ENCODE measurements around the gene NOX4.
"Not testable (repeated sequence)": the region's sequence is repeated elsewhere in the genome, so short reads cannot be mapped to it uniquely, and the experiment has no call there.

NOX4 gene

GRCh38 chr11:89379976-89380771 lies 111.0 kb downstream of the NOX4 start:
- not testable (repeated sequence) for DNase-seq (ENCODE audit: low spot score)

- not testable (repeated sequence) for DNase-seq (ENCODE audit: low spot score)
These were observed 112.2 kb downstream of the NOX4 start for GRCh38 chr11:89378986-89379385.

DNA sequence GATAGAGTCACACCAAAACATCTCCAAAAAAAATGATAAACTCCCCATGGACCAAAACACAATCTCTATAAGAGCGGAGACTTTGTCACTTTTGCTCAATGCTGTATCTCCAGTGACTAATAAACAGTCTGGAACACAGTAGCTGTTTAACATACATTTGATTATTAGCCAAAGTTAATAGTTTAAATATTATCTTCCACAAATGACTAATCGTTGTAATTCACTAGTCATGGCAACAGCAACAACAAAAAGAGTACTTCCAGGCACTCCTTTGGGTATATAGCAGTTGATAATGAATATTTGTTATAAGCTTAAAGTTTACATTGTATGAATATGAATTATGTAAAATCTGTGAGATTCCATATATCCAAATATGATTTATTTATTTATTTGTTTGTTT lies 121.8 kb downstream of the NOX4 start:
- not testable (repeated sequence) for DNase-seq (ENCODE audit: low spot score)

- not testable (repeated sequence) for DNase-seq (ENCODE audit: low spot score)
These were observed 126.3 kb downstream of the NOX4 start for GRCh38 chr11:89364856-89365255.

DNA sequence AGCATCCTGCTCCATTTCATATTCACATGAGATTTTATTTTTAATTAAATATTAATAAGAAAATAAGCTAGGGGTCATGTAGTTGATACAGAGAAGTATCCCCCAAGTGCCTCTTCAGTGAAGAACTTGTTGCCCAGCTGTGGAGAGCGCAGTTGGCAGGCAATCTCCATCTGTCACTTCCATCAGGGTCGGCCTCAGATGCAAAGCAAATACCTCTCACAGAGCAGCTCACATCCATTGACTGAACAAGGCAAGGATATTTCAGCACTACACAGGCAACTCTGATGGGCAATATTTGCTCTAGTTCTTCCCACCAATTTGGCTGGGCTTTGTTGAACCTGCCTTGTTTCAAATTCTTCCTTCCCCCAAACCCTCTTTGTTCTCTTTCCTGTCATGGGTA lies 129.4 kb downstream of the NOX4 start:
- DNase-seq (ENCODE audit: low spot score), result no peak

DNA sequence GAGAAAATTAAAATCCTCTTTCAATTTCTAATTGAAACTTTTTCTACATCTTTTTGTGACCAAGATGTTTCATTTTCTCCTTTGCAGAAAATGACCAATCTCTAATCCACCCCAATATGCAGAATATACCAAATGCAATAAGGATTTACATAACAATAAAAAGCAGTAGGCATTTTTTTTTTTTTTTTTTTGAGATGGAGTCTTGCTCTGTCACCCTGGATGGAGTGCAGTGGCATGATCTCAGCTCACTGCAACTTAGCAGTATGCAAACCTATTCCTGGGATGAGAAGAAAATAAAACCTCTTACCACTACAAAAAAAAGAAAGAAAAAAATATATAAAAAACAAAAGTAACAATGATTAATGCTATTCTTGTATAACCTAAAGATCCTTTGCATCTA lies 132.0 kb downstream of the NOX4 start:
- not testable (repeated sequence) for DNase-seq (ENCODE audit: low spot score)

DNA sequence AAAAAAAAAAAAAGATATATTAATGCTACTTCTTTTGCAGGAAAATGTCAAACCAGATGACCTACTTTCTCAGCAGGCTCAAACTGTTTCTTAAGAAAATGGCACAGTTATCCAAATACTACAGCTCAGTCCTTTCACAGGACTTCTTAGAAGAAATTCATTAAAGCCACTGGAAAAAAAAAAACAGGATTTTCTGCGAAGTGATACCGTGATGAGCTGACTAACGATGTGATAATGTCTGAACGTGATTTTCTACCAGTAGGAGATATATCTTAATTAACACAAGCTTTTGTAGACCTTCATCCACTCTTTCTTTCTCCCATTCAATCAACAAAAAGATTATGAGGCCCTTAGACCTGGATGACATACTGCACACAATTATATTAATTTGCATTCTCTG lies 132.4 kb downstream of the NOX4 start:
- no peak for DNase-seq (ENCODE audit: low spot score)

DNA sequence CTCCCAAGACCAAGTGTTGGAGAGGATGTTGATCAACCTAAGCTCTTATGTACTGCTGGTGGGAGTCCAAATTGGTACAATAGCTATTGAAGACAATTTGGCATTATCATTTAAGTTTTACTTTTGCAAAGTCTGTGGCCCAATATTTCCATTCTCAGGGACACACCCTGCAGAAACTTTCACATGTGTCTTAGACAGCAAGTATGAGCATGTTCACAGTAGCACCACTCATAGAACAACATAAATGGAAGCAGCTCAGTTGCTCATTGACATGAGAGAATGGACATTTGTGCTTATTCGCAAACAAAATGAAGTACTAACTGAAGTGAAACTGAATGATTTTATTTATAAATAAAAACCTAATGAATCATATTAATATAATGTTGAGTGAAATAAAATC lies 135.5 kb downstream of the NOX4 start:
- DNase-seq (ENCODE audit: low spot score), result no peak

DNA sequence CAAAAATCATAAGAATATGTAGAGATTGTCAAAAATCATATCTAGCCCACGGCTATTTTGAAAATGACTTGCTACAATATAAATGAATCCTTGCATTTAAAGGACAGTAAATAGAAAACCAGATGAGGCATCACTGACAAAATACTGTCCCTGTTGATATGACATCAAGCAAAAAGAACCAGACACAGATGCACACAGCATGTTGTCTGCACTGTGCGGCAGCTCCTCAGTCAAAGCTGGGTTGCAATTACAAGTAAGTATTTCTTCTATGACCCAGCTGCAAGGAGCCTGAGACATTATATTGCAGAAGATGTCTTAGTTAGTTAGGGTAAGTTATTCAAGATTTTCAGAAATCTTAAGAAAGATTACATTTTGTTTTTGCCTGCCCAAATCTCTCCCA lies 136.7 kb downstream of the NOX4 start:
- not testable (repeated sequence) for DNase-seq (ENCODE audit: low spot score)

- DNase-seq (ENCODE audit: low spot score), result no peak
These were observed 144.1 kb downstream of the NOX4 start for GRCh38 chr11:89347071-89347470.

GRCh38 chr11:89346601-89347000 lies 144.6 kb downstream of the NOX4 start:
- no peak for DNase-seq (ENCODE audit: low spot score)

GRCh38 chr11:89342880-89343572 lies 148.1 kb downstream of the NOX4 start:
- DNase-seq (ENCODE audit: low spot score), result not testable (repeated sequence)

- DNase-seq (ENCODE audit: low spot score), result not testable (repeated sequence)
These were observed 150.7 kb downstream of the NOX4 start for GRCh38 chr11:89340450-89340849.

- DNase-seq (ENCODE audit: low spot score), result not testable (repeated sequence)
These were observed 153.1 kb downstream of the NOX4 start for GRCh38 chr11:89338073-89338472.

GRCh38 chr11:89337100-89337650 lies 154.0 kb downstream of the NOX4 start:
- DNase-seq (ENCODE audit: low spot score), result not testable (repeated sequence)

- peak; percentile 47 for DNase-seq (ENCODE audit: low spot score)
These were observed 157.5 kb downstream of the NOX4 start for GRCh38 chr11:89333704-89334103.

GRCh38 chr11:89331940-89332339 lies 159.2 kb downstream of the NOX4 start:
- DNase-seq (ENCODE audit: low spot score), result not testable (repeated sequence)

DNA sequence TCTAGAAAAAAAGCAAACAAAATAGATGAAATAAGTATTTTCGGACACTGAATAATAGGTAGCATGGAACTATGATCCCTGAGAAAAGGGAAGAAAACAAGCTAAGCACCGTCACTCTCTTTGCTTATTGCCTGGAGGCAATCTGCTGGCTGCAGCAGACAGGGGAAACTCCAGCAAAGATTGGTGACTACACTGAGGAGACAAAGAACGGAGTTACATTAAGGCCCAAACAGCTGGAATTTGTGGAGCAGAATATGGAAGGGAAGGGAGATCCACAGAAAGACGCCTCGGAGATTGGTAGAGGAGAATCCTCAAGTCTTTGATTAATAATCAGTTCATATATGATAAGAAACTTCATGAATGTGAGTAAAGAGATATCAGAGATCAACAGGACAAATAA lies 163.3 kb downstream of the NOX4 start:
- DNase-seq (ENCODE audit: low spot score), result no peak

DNA sequence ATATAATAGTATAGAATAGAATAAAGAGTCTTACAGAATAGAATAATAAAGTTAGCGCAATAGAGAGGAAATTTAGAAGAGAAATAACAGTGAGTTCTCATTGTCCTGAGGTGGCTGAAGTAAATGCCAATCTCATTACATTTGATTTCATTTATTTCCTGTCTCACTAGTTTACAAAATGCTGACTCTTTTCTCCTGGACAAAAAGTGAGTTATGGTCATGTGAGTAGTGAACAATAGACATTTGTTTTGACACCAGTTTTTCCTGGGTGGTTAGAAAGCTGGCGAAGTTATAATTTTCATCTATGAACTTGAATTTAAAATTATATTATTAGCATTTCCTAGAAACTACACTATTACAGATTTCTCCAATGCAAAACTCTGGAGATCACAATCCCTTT lies 169.8 kb downstream of the NOX4 start:
- no peak for DNase-seq (ENCODE audit: low spot score)

DNA sequence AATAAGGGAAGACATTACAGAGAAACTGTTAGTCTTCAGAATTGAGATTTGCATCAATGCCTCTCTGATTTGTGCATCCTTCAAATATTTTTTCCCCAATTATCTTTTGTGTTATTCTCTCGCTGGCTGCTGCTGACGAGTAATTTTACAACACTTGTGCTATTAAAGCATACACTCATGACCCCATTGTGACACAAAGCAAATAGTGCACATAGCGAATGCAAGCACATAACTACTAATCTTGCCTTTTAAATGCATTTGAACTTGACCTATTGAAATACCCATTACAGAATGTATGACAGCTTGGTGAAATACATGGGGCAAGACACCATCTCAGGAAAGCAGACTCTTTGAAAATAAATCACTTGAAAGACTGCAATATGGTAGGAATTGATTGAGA lies 180.6 kb downstream of the NOX4 start:
- DNase-seq (ENCODE audit: low spot score), result not testable (repeated sequence)

DNA sequence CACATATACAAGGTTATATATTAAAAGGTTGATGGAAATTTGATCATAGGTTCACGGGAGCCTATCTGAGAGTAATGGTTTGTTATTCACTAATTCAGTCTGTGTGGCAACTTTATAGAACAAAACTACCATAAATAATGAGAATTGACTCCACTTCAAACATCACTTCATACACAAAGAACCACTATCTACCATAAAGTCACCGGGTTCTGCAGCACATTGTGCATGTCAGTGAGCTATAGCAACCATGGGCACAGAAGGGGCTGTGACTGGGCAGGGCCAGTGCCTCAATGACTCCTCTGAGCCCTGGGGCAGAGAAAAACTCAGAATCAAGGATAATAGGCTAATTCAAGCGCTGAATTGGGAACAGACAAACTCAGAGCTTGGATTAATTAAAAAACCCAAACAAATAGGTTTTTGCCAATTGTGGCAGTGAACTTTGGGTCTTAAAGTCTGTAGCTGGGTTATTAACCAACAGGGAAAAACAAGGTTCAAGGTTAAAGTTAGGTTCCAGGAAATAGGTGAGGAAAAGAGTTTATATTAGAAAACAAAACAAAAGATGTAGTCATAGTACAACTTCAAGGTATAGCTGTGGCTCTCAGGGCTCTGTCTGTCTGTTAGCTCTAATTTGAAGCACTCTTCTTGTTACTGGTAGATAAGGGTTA lies 181.7 kb downstream of the NOX4 start:
- not testable (repeated sequence) for DNase-seq (ENCODE audit: low spot score)

GRCh38 chr11:89308272-89308671 lies 182.9 kb downstream of the NOX4 start:
- not testable (repeated sequence) for DNase-seq (ENCODE audit: low spot score)
